HCT116 (cell line): ENCODE data around the gene TMEM212. TPM values are rescaled to one million over a fixed set of nuclear protein-coding genes. Genes with fewer than 3 reads are reported as not detected.

ENCODE experiments used
- ATAC-seq: fragments of 200-7000 bp; cut with Tn5 transposase; 2 replicates; pipeline ENCODE4 v1.9.1; 2020; ENCODE audit warnings: mild to moderate bottlenecking, moderate library complexity
- BruUV-seq: library from RNA; stranded (reverse); fragments of 400-500 nt; replicated peaks from 2 replicates; lab custom pipeline; 2021; lab: Mats Ljungman, UMichigan
- CTCF ChIA-PET: fragments of 300-600 bp; sonication (Branson Sonifier 250); formaldehyde crosslinking; loops from one replicate; lab custom pipeline; 2021; ENCODE audit warnings: antibody characterized with exemption; lab: Charles Lee
- POLR2A ChIA-PET: fragments of 300-600, 350-600 bp; sonication (Branson Sonifier 250); formaldehyde crosslinking; loops from one replicate; lab custom pipeline; 2021; ENCODE audit warnings: antibody characterized with exemption; lab: Charles Lee
- RAD21 ChIA-PET, 2 experiments: fragments of 300-600 bp; sonication (Branson Sonifier 250); formaldehyde crosslinking; loops; one replicate each; lab custom pipeline; 2023; ENCODE audit warnings: low total read pairs in 2 of 2; ENCODE audit not compliant: uncharacterized antibody in 2 of 2, unreplicated experiment in 2 of 2, low non-redundant PET in 1 of 2; lab: Charles Lee
- DNase-seq: peaks from one replicate; pipeline ENCODE4 v3.0.0-alpha.2; 2010; ENCODE audit warnings: low read depth, low spot score
- H2AFZ ChIP-seq: fragments of 200-600 bp; shearing (Covaris generic), sonication (generic); 2 replicates; pipeline ENCODE4 v1.6.1; 2017; ENCODE audit warnings: low read depth, mixed run types, mixed read lengths, antibody characterized with exemption, low read length; ENCODE audit not compliant: poor library complexity, severe bottlenecking
- H3K27ac ChIP-seq: 2 replicates; pipeline ENCODE4 v1.5.1; 2012; ENCODE audit warnings: low read depth, low read length
- H3K27me3 ChIP-seq: fragments of 200-600 bp; sonication (generic); 2 replicates; pipeline ENCODE4 v1.6.1; 2016; ENCODE audit warnings: mixed run types, low read length, mixed read lengths; ENCODE audit not compliant: insufficient read depth
- H3K36me3 ChIP-seq, 2 experiments: fragments of 200-500 bp in 1 of 2; fragments of 200-600 bp in 1 of 2; sonication (Bioruptor generic) in 1 of 2; sonication (generic) in 1 of 2; 2 replicates each; pipeline versions ENCODE4 v1.5.1 to v1.6.1; 2014 to 2016; ENCODE audit warnings: low read length in 2 of 2, inconsistent platforms in 1 of 2, mixed read lengths in 1 of 2, mixed run types in 1 of 2; ENCODE audit not compliant: insufficient read depth in 2 of 2, control insufficient read depth in 1 of 2
- H3K4me1 ChIP-seq, 2 experiments: fragments of 200-600 bp in 1 of 2; sonication (generic) in 1 of 2; 2 replicates each; pipeline versions ENCODE4 v1.5.1 to v1.6.1; 2012 to 2017; ENCODE audit warnings: low read length in 2 of 2, inconsistent platforms in 1 of 2, mild to moderate bottlenecking in 1 of 2, mixed read lengths in 1 of 2, mixed run types in 1 of 2, moderate library complexity in 1 of 2; ENCODE audit not compliant: insufficient read depth in 2 of 2, control insufficient read depth in 1 of 2
- H3K4me2 ChIP-seq: fragments of 200-600 bp; sonication (generic); 2 replicates; pipeline ENCODE4 v1.6.1; 2017; ENCODE audit warnings: mixed run types, low read length, mixed read lengths
- H3K4me3 ChIP-seq, 2 experiments: fragments of 200-600 bp in 1 of 2; sonication (generic) in 1 of 2; replicated peaks in 1 of 2; 2 replicates each; pipeline ENCODE4 v1.5.1; 2011 to 2016; ENCODE audit warnings: low read length in 2 of 2, control low read depth in 1 of 2, low read depth in 1 of 2, mild to moderate bottlenecking in 1 of 2, mixed read lengths in 1 of 2, mixed run types in 1 of 2
- H3K79me2 ChIP-seq: fragments of 200-600 bp; sonication (generic); 2 replicates; pipeline ENCODE4 v1.6.1; 2017; ENCODE audit warnings: mild to moderate bottlenecking, mixed run types, low read length, moderate library complexity, mixed read lengths; ENCODE audit not compliant: insufficient read depth
- H3K9ac ChIP-seq: fragments of 200-600 bp; sonication (generic); 2 replicates; pipeline ENCODE4 v1.6.1; 2016; ENCODE audit warnings: low read length, mixed read lengths
- H3K9me2 ChIP-seq: fragments of 200-600 bp; sonication (generic), shearing (Covaris generic); 2 replicates; pipeline ENCODE4 v1.6.1; 2017; ENCODE audit warnings: mixed run types, mild to moderate bottlenecking, moderate library complexity; ENCODE audit not compliant: insufficient read depth
- H3K9me3 ChIP-seq, 2 experiments: fragments of 200-500 bp in 1 of 2; fragments of 200-600 bp in 1 of 2; sonication (Bioruptor generic) in 1 of 2; sonication (generic) in 1 of 2; 2 replicates each; pipeline ENCODE4 v1.6.1; 2014 to 2017; ENCODE audit warnings: low read length in 2 of 2, mixed read lengths in 2 of 2, inconsistent platforms in 1 of 2, low read depth in 1 of 2, mild to moderate bottlenecking in 1 of 2, mixed run types in 1 of 2, moderate library complexity in 1 of 2; ENCODE audit not compliant: control insufficient read depth in 1 of 2, insufficient read depth in 1 of 2
- H4K20me1 ChIP-seq: fragments of 200-600 bp; sonication (generic), shearing (Covaris generic); 2 replicates; pipeline ENCODE4 v1.6.1; 2017; ENCODE audit warnings: mixed run types, mild to moderate bottlenecking, moderate library complexity; ENCODE audit not compliant: insufficient read depth
- ATF3 ChIP-seq: IDR thresholded peaks from 2 replicates; pipeline ENCODE4 v1.6.1; 2012
- CBX3 ChIP-seq: IDR thresholded peaks from 2 replicates; pipeline ENCODE4 v1.6.1; 2012; ENCODE audit warnings: low read depth
- ELF1 ChIP-seq: IDR thresholded peaks from 2 replicates; pipeline ENCODE4 v1.6.1; 2012; ENCODE audit warnings: low read depth, borderline replicate concordance
- EZH2 ChIP-seq: fragments of 200-600 bp; sonication (generic); IDR thresholded peaks from 2 replicates; pipeline ENCODE4 v1.6.1; 2017; ENCODE audit warnings: antibody characterized with exemption, mixed run types
- EZH2phosphoT487 ChIP-seq: fragments of 200-600 bp; IDR thresholded peaks from 2 replicates; pipeline ENCODE4 v1.6.1; 2018; ENCODE audit warnings: antibody characterized with exemption, borderline replicate concordance
- FOSL1 ChIP-seq: IDR thresholded peaks from 2 replicates; pipeline ENCODE4 v1.6.1; 2012; ENCODE audit warnings: low read depth
- JUND ChIP-seq: IDR thresholded peaks from 2 replicates; pipeline ENCODE4 v1.6.1; 2012
- MAX ChIP-seq: IDR thresholded peaks from 2 replicates; pipeline ENCODE4 v1.6.1; 2012
- POLR2AphosphoS5 ChIP-seq: IDR thresholded peaks from 2 replicates; pipeline ENCODE4 v1.6.1; 2011; ENCODE audit warnings: mild to moderate bottlenecking, low read depth, low read length, moderate library complexity
- SIN3A ChIP-seq: IDR thresholded peaks from 2 replicates; pipeline ENCODE4 v1.6.1; 2012; ENCODE audit warnings: low read depth
- YY1 ChIP-seq: IDR thresholded peaks from 2 replicates; pipeline ENCODE4 v1.6.1; 2011; ENCODE audit warnings: low read length, low read depth, moderate library complexity, mild to moderate bottlenecking; ENCODE audit not compliant: insufficient replicate concordance; ENCODE audit errors: extremely low read depth
- intact Hi-C: fragments of 100-400 bp; cut with micrococcal nuclease; formaldehyde crosslinking; loops from 2 replicates; pipeline ENCODE4 v1.10.0; 2022
- total RNA-seq: library from RNA; stranded (reverse); gene quantifications from one replicate; pipeline ENCODE4 v1.2.1, GENCODE V29; 2021; ENCODE audit not compliant: unreplicated experiment
- TF ChIP-seq, protein P1 (sequence below), 3 experiments: fragments of 200-600 bp in 1 of 3; sonication (generic) in 1 of 3; IDR thresholded peaks in 2 of 3; conservative IDR thresholded peaks in 1 of 3; 2 replicates each; pipeline ENCODE4 v1.5.1; 2012 to 2017; ENCODE audit warnings: low read depth in 2 of 3, low read length in 2 of 3, antibody characterized with exemption in 1 of 3, borderline replicate concordance in 1 of 3, control low read depth in 1 of 3, mild to moderate bottlenecking in 1 of 3, mixed read lengths in 1 of 3, mixed run types in 1 of 3, moderate library complexity in 1 of 3; ENCODE audit not compliant: insufficient read depth in 1 of 3
- TF ChIP-seq, protein P2 (sequence below): IDR thresholded peaks from 2 replicates; pipeline ENCODE4 v1.6.1; 2012; ENCODE audit warnings: low read depth
- TF ChIP-seq, protein P3 (sequence below): IDR thresholded peaks from 2 replicates; pipeline ENCODE4 v1.6.1; 2011; ENCODE audit warnings: mild to moderate bottlenecking, low read length, moderate library complexity; ENCODE audit not compliant: insufficient replicate concordance; ENCODE audit errors: extremely low read depth

Gene TMEM212
- total RNA-seq, 1 experiment from 2014 or later = not detected

- TF ChIP-seq, protein P1, sequence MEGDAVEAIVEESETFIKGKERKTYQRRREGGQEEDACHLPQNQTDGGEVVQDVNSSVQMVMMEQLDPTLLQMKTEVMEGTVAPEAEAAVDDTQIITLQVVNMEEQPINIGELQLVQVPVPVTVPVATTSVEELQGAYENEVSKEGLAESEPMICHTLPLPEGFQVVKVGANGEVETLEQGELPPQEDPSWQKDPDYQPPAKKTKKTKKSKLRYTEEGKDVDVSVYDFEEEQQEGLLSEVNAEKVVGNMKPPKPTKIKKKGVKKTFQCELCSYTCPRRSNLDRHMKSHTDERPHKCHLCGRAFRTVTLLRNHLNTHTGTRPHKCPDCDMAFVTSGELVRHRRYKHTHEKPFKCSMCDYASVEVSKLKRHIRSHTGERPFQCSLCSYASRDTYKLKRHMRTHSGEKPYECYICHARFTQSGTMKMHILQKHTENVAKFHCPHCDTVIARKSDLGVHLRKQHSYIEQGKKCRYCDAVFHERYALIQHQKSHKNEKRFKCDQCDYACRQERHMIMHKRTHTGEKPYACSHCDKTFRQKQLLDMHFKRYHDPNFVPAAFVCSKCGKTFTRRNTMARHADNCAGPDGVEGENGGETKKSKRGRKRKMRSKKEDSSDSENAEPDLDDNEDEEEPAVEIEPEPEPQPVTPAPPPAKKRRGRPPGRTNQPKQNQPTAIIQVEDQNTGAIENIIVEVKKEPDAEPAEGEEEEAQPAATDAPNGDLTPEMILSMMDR (IDR thresholded peaks at IDR 0.05 in 2 of 3, conservative IDR thresholded peaks at IDR 0.05 in 1 of 3; ENCODE audit: borderline replicate concordance in 1 of 3, insufficient read depth in 1 of 3, low read depth in 2 of 3, low read length in 2 of 3) = no peak
- TF ChIP-seq YY1 = no peak
- TF ChIP-seq JUND = no peak
- no peak for TF ChIP-seq SIN3A
Measured at GRCh38 chr3:171890398-171890797, 47.2 kb downstream of the TMEM212 start (continued).

DNA sequence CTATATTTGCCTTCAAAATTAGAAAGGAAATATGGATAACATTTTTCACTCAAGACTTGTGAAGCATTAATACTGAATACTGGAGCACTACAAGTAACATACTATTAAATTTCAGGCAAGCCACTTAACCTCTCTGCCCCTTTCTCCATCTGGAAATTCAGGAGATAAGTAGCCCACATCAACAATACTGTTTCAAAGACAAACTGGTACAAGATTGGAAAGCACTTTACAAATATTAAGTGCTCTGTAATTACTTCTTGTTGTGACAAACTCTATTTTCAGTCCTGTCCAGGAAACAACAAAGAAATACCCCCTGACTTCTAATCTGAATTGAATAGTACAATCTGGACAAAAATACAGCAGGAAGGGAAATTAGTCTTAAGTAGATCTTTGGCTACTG, 49.3 kb downstream of the TMEM212 start:
- Histone ChIP-seq H3K9ac (no peak overlapping the region), H4K20me1 (no peaks in the 10 kb centered on the region), H3K4me3 (no peak overlapping the region), H3K36me3 (no peaks in the 10 kb centered on the region), H3K9me2 (no peaks in the 10 kb centered on the region), H3K9me3 (no peaks in the 10 kb centered on the region), H3K79me2 (no peaks in the 10 kb centered on the region), H3K27me3 (peaks cover 7% of the 10 kb centered on the region; the same call in 1 of the 2 replicates), H2AFZ (no peak overlapping the region), H3K4me1 (no peaks in the 10 kb centered on the region), H3K4me2 (no peak overlapping the region), H3K27ac (no peak overlapping the region)
- ChIA-PET CTCF (no interaction called here), POLR2A (no interaction called here), RAD21 (no interaction called here)
- intact Hi-C loops = no loop called here
- ATAC-seq (no peak), DNase-seq (no peak)
- no TSS peak for BruUV-seq
- TF ChIP-seq EZH2 (no peak), ATF3 (no peak), FOSL1 (no peak), POLR2AphosphoS5 (no peak), ELF1 (no peak), JUND (no peak), EZH2phosphoT487 (no peak), MAX (no peak), CBX3 (no peak)
- TF ChIP-seq, protein P2, sequence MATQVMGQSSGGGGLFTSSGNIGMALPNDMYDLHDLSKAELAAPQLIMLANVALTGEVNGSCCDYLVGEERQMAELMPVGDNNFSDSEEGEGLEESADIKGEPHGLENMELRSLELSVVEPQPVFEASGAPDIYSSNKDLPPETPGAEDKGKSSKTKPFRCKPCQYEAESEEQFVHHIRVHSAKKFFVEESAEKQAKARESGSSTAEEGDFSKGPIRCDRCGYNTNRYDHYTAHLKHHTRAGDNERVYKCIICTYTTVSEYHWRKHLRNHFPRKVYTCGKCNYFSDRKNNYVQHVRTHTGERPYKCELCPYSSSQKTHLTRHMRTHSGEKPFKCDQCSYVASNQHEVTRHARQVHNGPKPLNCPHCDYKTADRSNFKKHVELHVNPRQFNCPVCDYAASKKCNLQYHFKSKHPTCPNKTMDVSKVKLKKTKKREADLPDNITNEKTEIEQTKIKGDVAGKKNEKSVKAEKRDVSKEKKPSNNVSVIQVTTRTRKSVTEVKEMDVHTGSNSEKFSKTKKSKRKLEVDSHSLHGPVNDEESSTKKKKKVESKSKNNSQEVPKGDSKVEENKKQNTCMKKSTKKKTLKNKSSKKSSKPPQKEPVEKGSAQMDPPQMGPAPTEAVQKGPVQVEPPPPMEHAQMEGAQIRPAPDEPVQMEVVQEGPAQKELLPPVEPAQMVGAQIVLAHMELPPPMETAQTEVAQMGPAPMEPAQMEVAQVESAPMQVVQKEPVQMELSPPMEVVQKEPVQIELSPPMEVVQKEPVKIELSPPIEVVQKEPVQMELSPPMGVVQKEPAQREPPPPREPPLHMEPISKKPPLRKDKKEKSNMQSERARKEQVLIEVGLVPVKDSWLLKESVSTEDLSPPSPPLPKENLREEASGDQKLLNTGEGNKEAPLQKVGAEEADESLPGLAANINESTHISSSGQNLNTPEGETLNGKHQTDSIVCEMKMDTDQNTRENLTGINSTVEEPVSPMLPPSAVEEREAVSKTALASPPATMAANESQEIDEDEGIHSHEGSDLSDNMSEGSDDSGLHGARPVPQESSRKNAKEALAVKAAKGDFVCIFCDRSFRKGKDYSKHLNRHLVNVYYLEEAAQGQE = no peak
- TF ChIP-seq, protein P3, sequence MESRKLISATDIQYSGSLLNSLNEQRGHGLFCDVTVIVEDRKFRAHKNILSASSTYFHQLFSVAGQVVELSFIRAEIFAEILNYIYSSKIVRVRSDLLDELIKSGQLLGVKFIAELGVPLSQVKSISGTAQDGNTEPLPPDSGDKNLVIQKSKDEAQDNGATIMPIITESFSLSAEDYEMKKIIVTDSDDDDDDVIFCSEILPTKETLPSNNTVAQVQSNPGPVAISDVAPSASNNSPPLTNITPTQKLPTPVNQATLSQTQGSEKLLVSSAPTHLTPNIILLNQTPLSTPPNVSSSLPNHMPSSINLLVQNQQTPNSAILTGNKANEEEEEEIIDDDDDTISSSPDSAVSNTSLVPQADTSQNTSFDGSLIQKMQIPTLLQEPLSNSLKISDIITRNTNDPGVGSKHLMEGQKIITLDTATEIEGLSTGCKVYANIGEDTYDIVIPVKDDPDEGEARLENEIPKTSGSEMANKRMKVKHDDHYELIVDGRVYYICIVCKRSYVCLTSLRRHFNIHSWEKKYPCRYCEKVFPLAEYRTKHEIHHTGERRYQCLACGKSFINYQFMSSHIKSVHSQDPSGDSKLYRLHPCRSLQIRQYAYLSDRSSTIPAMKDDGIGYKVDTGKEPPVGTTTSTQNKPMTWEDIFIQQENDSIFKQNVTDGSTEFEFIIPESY = no peak
- TF ChIP-seq, protein P1 (IDR thresholded peaks at IDR 0.05 in 2 of 3, conservative IDR thresholded peaks at IDR 0.05 in 1 of 3; ENCODE audit: borderline replicate concordance in 1 of 3, insufficient read depth in 1 of 3, low read depth in 2 of 3, low read length in 2 of 3) = no peak
